Measurements from ENCODE around the gene RFX8.

DNA sequence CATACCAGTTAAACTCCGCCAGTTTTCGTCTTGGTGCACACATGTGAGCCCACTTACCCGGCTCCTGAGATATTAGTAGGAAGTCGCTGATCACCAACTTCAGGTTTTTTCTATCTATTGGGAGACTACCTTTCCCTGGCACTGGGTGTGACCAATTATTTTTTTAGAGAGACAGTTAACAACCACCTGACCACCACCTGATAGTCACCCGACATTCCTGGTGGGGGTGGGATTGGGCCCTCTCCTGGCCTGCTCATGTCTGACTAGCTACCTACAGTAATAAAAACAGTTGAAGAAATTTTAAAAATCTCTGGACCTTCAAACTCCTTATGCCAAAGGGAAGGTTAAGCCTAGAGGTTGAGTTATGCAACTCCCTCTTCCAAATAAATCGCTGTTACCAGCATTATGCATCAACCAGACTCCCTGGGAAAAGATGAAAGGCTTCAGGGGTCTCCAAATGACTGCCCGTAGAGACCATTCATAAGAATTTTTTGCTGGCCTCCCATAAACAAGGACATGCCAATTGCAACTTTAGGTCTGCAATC lies 115.4 kb downstream of the RFX8 start:
- no peak for TF ChIP-seq POLR2A (IDR thresholded peaks at IDR 0.05; ENCODE audit: low read depth, low read length)
- no peak for TF ChIP-seq TAF1 (IDR thresholded peaks at IDR 0.05; ENCODE audit: low read depth, low read length)
- TF ChIP-seq POLR2AphosphoS5 (IDR thresholded peaks at IDR 0.05; ENCODE audit: low read depth, low read length): no peak
- TF ChIP-seq PAX5 (IDR thresholded peaks at IDR 0.05; ENCODE audit: insufficient read depth, low read length, severe bottlenecking): no peak
- no peak for TF ChIP-seq POU2F2 (IDR thresholded peaks at IDR 0.05; ENCODE audit: low read depth, low read length)
- no peak for TF ChIP-seq SPI1 (IDR thresholded peaks at IDR 0.05; ENCODE audit: low read depth, low read length)

Measured in GM12891 (cell line).